Nephron (organoid): ENCODE measurements around the gene PDZD2.

Experiments used
- H3K27ac Mint-ChIP-seq, 3 experiments: 2 replicates each; pipeline ENCODE4 v1.8.0; 2020; ENCODE audit warnings: mixed read lengths in 3 of 3, mild to moderate bottlenecking in 2 of 3, moderate library complexity in 1 of 3
- H3K27me3 Mint-ChIP-seq: 2 replicates; pipeline ENCODE4 v1.8.0; 2021; ENCODE audit warnings: low read depth, mild to moderate bottlenecking, moderate library complexity, mixed read lengths
- H3K36me3 Mint-ChIP-seq: 2 replicates; pipeline ENCODE4 v1.8.0; 2020; ENCODE audit warnings: low read depth, mixed read lengths
- H3K4me1 Mint-ChIP-seq: 2 replicates; pipeline ENCODE4 v1.8.0; 2020; ENCODE audit warnings: mixed read lengths
- H3K4me3 Mint-ChIP-seq, 3 experiments: 2 replicates each; pipeline ENCODE4 v1.8.0; 2020; ENCODE audit warnings: mild to moderate bottlenecking in 3 of 3, mixed read lengths in 3 of 3, moderate library complexity in 2 of 3
- H3K9me3 Mint-ChIP-seq: 2 replicates; pipeline ENCODE4 v1.8.0; 2020; ENCODE audit warnings: mixed read lengths
- CTCF ChIP-seq, 3 experiments: fragments of 200-600 bp; sonication (generic); IDR thresholded peaks; one replicate each; pipeline ENCODE4 v1.5.0; 2021; ENCODE audit warnings: antibody characterized with exemption in 3 of 3; ENCODE audit not compliant: unreplicated experiment in 3 of 3

The PDZD2 gene

GRCh38 chr5:31824869-31825517, 186.1 kb downstream of the PDZD2 start:
- H3K27ac Mint-ChIP-seq = no peak overlapping the region
- no peaks in the 10 kb centered on the region for H3K36me3 Mint-ChIP-seq
- H3K9me3 Mint-ChIP-seq = peaks cover 8% of the 10 kb centered on the region
- no peak overlapping the region for H3K4me3 Mint-ChIP-seq
- H3K27me3 Mint-ChIP-seq = peaks cover 7% of the 10 kb centered on the region
- H3K4me1 Mint-ChIP-seq = peaks cover 10% of the 10 kb centered on the region
- no peak for TF ChIP-seq CTCF (IDR thresholded peaks at IDR 0.05; ENCODE audit: unreplicated experiment in 3 of 3)

DNA sequence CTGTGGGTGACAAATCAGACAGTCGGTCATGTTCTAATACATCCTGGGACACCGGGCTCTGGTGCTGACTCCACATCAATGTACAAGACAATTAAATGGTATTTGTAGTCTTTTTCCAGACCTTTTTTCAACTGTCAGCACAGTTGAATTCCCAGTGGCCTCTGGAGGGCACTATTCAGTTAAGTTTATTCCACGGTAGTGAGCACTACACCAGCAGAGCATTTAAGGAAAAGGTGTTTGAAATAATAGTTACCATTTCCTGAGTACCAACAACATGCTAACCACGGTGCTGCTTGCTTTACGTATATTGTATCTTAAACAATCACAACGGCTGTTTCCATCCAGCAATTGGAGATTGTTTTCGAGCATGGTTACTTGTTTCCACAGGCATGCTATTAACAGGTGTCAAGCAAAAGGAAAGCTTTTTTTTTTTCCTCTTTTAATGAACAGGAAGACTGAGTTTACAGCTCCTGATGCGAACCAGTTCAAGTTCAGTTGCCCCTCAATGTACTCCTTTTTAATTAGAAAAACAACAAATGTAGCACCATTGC, 186.7 kb downstream of the PDZD2 start:
- TF ChIP-seq CTCF (IDR thresholded peaks at IDR 0.05; ENCODE audit: unreplicated experiment in 3 of 3) = peak; percentile 68 to 87 (median 70)
- no peak overlapping the region for H3K4me3 Mint-ChIP-seq
- no peak overlapping the region for H3K27ac Mint-ChIP-seq
- peaks cover 3% of the 10 kb centered on the region for H3K36me3 Mint-ChIP-seq
- peaks cover 11% of the 10 kb centered on the region for H3K9me3 Mint-ChIP-seq
- H3K4me1 Mint-ChIP-seq = peaks cover 10% of the 10 kb centered on the region
- peaks cover 7% of the 10 kb centered on the region for H3K27me3 Mint-ChIP-seq

DNA sequence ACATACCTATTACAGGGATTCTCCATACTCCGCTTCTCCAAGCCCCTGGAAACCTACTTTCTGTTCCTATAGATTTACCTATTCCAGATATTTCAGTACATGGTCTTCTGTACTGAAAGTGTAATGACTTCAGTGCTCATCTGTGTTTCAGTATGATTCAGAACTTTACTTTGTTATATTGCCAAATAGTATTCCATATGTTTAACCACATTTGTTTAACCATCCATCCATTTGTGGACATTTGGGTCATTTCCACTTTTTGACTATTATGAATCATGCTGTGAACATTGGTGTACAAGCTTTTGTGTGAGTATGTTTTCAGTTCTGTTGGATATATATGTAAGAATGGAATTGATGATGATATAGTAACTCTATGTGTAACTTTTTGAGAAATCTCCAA, 188.9 kb downstream of the PDZD2 start:
- peaks cover 13% of the 10 kb centered on the region for H3K9me3 Mint-ChIP-seq
- H3K27ac Mint-ChIP-seq = no peak overlapping the region
- H3K4me1 Mint-ChIP-seq = peaks cover 10% of the 10 kb centered on the region
- H3K4me3 Mint-ChIP-seq = no peak overlapping the region
- H3K36me3 Mint-ChIP-seq = peaks cover 4% of the 10 kb centered on the region
- H3K27me3 Mint-ChIP-seq = peaks cover 7% of the 10 kb centered on the region
- TF ChIP-seq CTCF (IDR thresholded peaks at IDR 0.05; ENCODE audit: unreplicated experiment in 3 of 3) = no peak

DNA sequence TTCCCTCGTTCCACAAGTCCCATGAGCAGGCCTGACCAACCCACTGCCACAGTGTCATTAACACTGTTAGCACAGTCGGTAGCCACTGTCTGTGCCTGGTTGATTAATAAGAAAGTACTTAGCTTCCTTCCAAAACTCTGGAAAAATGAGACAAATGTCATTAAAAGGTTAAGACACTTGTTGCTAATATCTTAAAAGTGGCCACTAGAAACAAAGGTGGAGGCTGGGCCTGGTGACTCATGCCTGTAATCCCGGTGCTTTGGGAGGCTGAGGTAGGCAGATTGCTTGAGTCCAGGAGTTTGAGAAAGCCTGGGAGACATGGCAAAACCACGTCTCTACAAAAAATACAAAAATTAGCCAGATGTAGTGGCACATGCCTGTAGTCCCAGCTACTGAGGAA, 194.0 kb downstream of the PDZD2 start:
- Mint-ChIP-seq H3K27ac (no peak overlapping the region), H3K27me3 (peaks cover 6% of the 10 kb centered on the region), H3K4me3 (no peak overlapping the region), H3K9me3 (peaks cover 10% of the 10 kb centered on the region), H3K36me3 (peaks cover 4% of the 10 kb centered on the region), H3K4me1 (no peaks in the 10 kb centered on the region)
- TF ChIP-seq CTCF (IDR thresholded peaks at IDR 0.05; ENCODE audit: unreplicated experiment in 3 of 3) = no peak

DNA sequence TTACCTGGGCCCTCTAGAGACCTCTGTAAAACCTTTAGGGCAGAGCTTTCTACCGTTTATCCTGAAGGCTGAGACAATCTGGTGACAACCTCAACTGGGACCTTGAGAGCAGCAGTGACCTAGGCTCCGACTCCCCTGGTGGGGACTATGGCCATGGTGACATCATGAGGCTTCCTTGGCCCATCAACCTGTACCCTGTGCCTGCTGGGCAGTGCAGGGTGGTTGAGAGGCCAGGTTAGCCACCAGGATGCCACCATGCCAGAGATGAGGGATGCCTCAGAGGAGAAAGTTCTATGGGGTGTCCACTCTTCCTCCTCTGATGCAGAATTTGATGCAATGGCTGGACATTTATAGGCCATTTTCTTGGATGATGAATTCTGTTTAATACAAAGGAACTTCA, 194.8 kb downstream of the PDZD2 start:
- Mint-ChIP-seq H3K27ac (no peak overlapping the region), H3K36me3 (peaks cover 4% of the 10 kb centered on the region), H3K27me3 (peaks cover 6% of the 10 kb centered on the region), H3K4me3 (no peak overlapping the region), H3K4me1 (no peaks in the 10 kb centered on the region), H3K9me3 (peaks cover 5% of the 10 kb centered on the region)
- TF ChIP-seq CTCF (IDR thresholded peaks at IDR 0.05; ENCODE audit: unreplicated experiment in 3 of 3) = no peak
